Keratinocyte (primary cell): Measurements from ENCODE around the gene RPH3AL. TPM values are rescaled to one million over a fixed set of nuclear protein-coding genes. Genes with fewer than 3 reads are reported as not detected.

Experiments
- DNase-seq: peaks from one replicate; pipeline ENCODE4 v3.0.0-alpha.2; 2011; ENCODE audit warnings: low read depth, missing footprints, low spot score
- FAIRE-seq: peaks from 2 replicates; lab custom pipeline; 2011; peaks lifted over from hg19 to GRCh38; lab: Jason Lieb, UNC
- H2AFZ ChIP-seq: 2 replicates; pipeline ENCODE4 v1.6.0; 2012; ENCODE audit warnings: low read length, control low read depth, inconsistent platforms; ENCODE audit not compliant: control insufficient read depth
- H3K27ac ChIP-seq: 2 replicates; pipeline ENCODE4 v1.5.1; 2011; ENCODE audit warnings: low read length; ENCODE audit not compliant: control insufficient read depth, insufficient read depth
- H3K27me3 ChIP-seq: 3 replicates; pipeline ENCODE4 v1.6.0; 2011; ENCODE audit warnings: low read length; ENCODE audit not compliant: control insufficient read depth, insufficient read depth; ENCODE audit errors: extremely low read depth
- H3K36me3 ChIP-seq, 2 experiments: 2 replicates in 1 of 2; 3 replicates in 1 of 2; pipeline ENCODE4 v1.5.1; 2011; ENCODE audit warnings: low read length in 2 of 2, mild to moderate bottlenecking in 1 of 2; ENCODE audit not compliant: control insufficient read depth in 2 of 2, insufficient read depth in 2 of 2; ENCODE audit errors: extremely low read depth in 1 of 2
- H3K4me1 ChIP-seq: 3 replicates; pipeline ENCODE4 v1.5.1; 2011; ENCODE audit warnings: low read length; ENCODE audit not compliant: control insufficient read depth, insufficient read depth; ENCODE audit errors: extremely low read depth
- H3K4me2 ChIP-seq: 3 replicates; pipeline ENCODE4 v1.6.0; 2011; ENCODE audit warnings: low read depth, low read length; ENCODE audit not compliant: control insufficient read depth, insufficient read depth; ENCODE audit errors: extremely low read depth
- H3K4me3 ChIP-seq, 3 experiments: fragments of 200-600 bp in 1 of 3; sonication (generic) in 1 of 3; 2 replicates in 2 of 3; 3 replicates in 1 of 3; pipeline ENCODE4 v1.5.1; 2011 to 2016; ENCODE audit warnings: low read length in 3 of 3, mild to moderate bottlenecking in 3 of 3, control low read depth in 2 of 3, inconsistent platforms in 1 of 3, low read depth in 1 of 3, mixed read lengths in 1 of 3, mixed run types in 1 of 3, moderate library complexity in 1 of 3; ENCODE audit not compliant: control insufficient read depth in 2 of 3, insufficient read depth in 2 of 3; ENCODE audit errors: extremely low read depth in 1 of 3
- H3K79me2 ChIP-seq: 2 replicates; pipeline ENCODE4 v1.6.0; 2012; ENCODE audit warnings: low read length; ENCODE audit not compliant: control insufficient read depth, insufficient read depth
- H3K9ac ChIP-seq: 3 replicates; pipeline ENCODE4 v1.6.0; 2011; ENCODE audit warnings: low read length; ENCODE audit not compliant: control insufficient read depth, insufficient read depth; ENCODE audit errors: extremely low read depth
- H3K9me1 ChIP-seq: 3 replicates; pipeline ENCODE4 v1.6.0; 2011; ENCODE audit warnings: low read length; ENCODE audit not compliant: control insufficient read depth, insufficient read depth; ENCODE audit errors: extremely low read depth
- H3K9me3 ChIP-seq: 2 replicates; pipeline ENCODE4 v1.5.1; 2012; ENCODE audit warnings: low read depth, low read length; ENCODE audit not compliant: control insufficient read depth
- H4K20me1 ChIP-seq: 3 replicates; pipeline ENCODE4 v1.6.0; 2011; ENCODE audit warnings: low read length; ENCODE audit not compliant: control insufficient read depth, insufficient read depth; ENCODE audit errors: extremely low read depth
- EZH2 ChIP-seq: IDR thresholded peaks from one replicate; pipeline ENCODE4 v1.6.1; 2012; ENCODE audit warnings: inconsistent platforms, mild to moderate bottlenecking, low read length, moderate library complexity
- dilution Hi-C: fragments of 300-500 bp; cut with MboI; formaldehyde crosslinking; loops from one replicate; pipeline ENCODE4 v1.7.0; 2020; ENCODE audit warnings: low sequenced_read_pairs; ENCODE audit not compliant: extremely low pct_ligation_motif_present
- polyA plus RNA-seq, 5 experiments: library from polyadenylated mRNA; depleted of rRNA in 3 of 5; stranded (reverse) in 3 of 5; stranded (forward) in 1 of 5; unstranded in 1 of 5; fragments of >200 nt; gene quantifications; 1 replicate in 1 of 5; 2 replicates in 3 of 5; 3 replicates in 1 of 5; pipeline versions ENCODE4 v1.2.1 to v1.2.3, GENCODE V29; 2011 to 2012; ENCODE audit warnings: missing spikeins in 2 of 5, low read depth in 1 of 5, low replicate concordance in 1 of 5
- TF ChIP-seq, protein P1 (sequence below), 3 experiments: IDR thresholded peaks in 1 of 3; conservative IDR thresholded peaks in 1 of 3; optimal IDR thresholded peaks in 1 of 3; 2 replicates in 2 of 3; 3 replicates in 1 of 3; pipeline versions ENCODE3 to v1.5.1; 2011; ENCODE audit warnings: low read length in 3 of 3, mild to moderate bottlenecking in 3 of 3, moderate library complexity in 2 of 3, control low read depth in 1 of 3, inconsistent platforms in 1 of 3; ENCODE audit not compliant: insufficient read depth in 2 of 3; ENCODE audit errors: extremely low read depth in 1 of 3

The RPH3AL gene
- polyA plus RNA-seq, 1 donor (not counting 4 experiments of a cell fraction or from before 2014, with no cell fraction given) = 0.31 TPM

DNA sequence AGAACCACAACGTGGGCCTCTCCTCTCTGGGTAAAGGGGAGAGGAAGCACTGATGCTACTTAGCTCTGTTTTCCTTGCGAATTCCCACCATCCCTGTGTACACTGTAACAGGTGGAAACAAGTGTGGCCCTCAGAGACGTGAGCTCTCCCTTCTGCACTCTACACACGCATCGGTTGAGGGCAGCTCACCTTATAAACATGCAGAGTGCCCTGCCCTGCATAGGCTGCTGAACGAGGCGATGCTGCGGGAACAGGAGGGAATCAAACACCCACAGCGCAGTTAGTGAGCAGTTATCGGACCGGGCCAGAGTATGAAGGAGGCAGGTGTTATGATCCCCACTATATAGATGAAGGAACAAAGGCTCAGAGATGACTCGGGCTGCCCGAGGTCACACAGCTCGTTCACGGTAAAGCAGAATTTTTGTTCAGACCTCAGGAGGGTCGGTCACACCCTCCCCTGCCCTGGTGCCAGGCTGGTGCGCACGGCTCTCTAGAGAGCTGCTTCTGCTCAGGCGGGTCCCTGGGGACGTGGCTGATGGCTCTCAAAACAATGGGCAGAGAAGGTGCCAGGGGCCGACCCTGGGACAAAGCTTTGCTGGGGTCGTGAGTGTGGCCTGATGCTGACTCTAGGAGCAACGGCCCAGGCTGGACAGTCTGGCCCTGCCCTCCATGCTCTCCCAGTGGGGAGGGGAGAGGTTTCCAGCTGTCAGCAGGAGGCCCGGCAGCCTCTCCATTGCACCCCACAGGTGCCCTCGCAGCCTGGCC is 68.5 kb downstream of the RPH3AL start:
- dilution Hi-C loops = no loop called here
- Histone ChIP-seq H3K27ac (no peak overlapping the region), H3K9me3 (no peaks in the 10 kb centered on the region), H3K4me2 (no peak overlapping the region), H3K9ac (no peak overlapping the region), H2AFZ (no peak overlapping the region), H4K20me1 (peaks cover 2% of the 10 kb centered on the region), H3K27me3 (peaks cover 8% of the 10 kb centered on the region), H3K4me3 (no peak overlapping the region), H3K36me3 (no peaks in the 10 kb centered on the region), H3K9me1 (no peaks in the 10 kb centered on the region), H3K4me1 (no peaks in the 10 kb centered on the region), H3K79me2 (no peaks in the 10 kb centered on the region)
- no peak for TF ChIP-seq EZH2
- TF ChIP-seq, protein P1, sequence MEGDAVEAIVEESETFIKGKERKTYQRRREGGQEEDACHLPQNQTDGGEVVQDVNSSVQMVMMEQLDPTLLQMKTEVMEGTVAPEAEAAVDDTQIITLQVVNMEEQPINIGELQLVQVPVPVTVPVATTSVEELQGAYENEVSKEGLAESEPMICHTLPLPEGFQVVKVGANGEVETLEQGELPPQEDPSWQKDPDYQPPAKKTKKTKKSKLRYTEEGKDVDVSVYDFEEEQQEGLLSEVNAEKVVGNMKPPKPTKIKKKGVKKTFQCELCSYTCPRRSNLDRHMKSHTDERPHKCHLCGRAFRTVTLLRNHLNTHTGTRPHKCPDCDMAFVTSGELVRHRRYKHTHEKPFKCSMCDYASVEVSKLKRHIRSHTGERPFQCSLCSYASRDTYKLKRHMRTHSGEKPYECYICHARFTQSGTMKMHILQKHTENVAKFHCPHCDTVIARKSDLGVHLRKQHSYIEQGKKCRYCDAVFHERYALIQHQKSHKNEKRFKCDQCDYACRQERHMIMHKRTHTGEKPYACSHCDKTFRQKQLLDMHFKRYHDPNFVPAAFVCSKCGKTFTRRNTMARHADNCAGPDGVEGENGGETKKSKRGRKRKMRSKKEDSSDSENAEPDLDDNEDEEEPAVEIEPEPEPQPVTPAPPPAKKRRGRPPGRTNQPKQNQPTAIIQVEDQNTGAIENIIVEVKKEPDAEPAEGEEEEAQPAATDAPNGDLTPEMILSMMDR (optimal IDR thresholded peaks at IDR 0.05 in 1 of 3, IDR thresholded peaks at IDR 0.05 in 1 of 3, conservative IDR thresholded peaks at IDR 0.05 in 1 of 3; ENCODE audit: extremely low read depth in 1 of 3, insufficient read depth in 2 of 3, low read length in 3 of 3) = no peak
- DNase-seq = no peak
- no peak for FAIRE-seq

- Histone ChIP-seq H3K4me2 (no peak overlapping the region), H3K79me2 (no peaks in the 10 kb centered on the region), H3K9ac (no peak overlapping the region), H3K36me3 (no peaks in the 10 kb centered on the region), H3K27ac (no peak overlapping the region), H3K9me3 (no peaks in the 10 kb centered on the region), H3K27me3 (peaks cover 5% of the 10 kb centered on the region), H3K4me3 (no peak overlapping the region), H3K4me1 (no peaks in the 10 kb centered on the region), H2AFZ (no peak overlapping the region), H4K20me1 (peaks cover 2% of the 10 kb centered on the region), H3K9me1 (no peaks in the 10 kb centered on the region)
- FAIRE-seq = no peak
- TF ChIP-seq, protein P1 (optimal IDR thresholded peaks at IDR 0.05 in 1 of 3, IDR thresholded peaks at IDR 0.05 in 1 of 3, conservative IDR thresholded peaks at IDR 0.05 in 1 of 3; ENCODE audit: extremely low read depth in 1 of 3, insufficient read depth in 2 of 3, low read length in 3 of 3) = no peak
- no peak for TF ChIP-seq EZH2
- no peak for DNase-seq
- dilution Hi-C loops = no loop called here
These were observed 69.4 kb downstream of the RPH3AL start for GRCh38 chr17:282912-283882.
